ENCODE data around the gene CERKL. TPM values are rescaled to one million over a fixed set of nuclear protein-coding genes. Genes with fewer than 3 reads are reported as not detected.

CERKL gene
- total RNA-seq, 2 donors from 2014 or later = not detected

- Histone ChIP-seq H3K36me3 (no peaks in the 10 kb centered on the region), H3K4me1 (no peaks in the 10 kb centered on the region), H3K27ac (no peak overlapping the region), H3K27me3 (no peaks in the 10 kb centered on the region), H3K9me3 (no peaks in the 10 kb centered on the region), H3K4me3 (no peak overlapping the region)
- no peak for DNase-seq (ENCODE audit: low spot score)
- TF ChIP-seq, protein P1, sequence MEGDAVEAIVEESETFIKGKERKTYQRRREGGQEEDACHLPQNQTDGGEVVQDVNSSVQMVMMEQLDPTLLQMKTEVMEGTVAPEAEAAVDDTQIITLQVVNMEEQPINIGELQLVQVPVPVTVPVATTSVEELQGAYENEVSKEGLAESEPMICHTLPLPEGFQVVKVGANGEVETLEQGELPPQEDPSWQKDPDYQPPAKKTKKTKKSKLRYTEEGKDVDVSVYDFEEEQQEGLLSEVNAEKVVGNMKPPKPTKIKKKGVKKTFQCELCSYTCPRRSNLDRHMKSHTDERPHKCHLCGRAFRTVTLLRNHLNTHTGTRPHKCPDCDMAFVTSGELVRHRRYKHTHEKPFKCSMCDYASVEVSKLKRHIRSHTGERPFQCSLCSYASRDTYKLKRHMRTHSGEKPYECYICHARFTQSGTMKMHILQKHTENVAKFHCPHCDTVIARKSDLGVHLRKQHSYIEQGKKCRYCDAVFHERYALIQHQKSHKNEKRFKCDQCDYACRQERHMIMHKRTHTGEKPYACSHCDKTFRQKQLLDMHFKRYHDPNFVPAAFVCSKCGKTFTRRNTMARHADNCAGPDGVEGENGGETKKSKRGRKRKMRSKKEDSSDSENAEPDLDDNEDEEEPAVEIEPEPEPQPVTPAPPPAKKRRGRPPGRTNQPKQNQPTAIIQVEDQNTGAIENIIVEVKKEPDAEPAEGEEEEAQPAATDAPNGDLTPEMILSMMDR (IDR thresholded peaks at IDR 0.05) = no peak
These were observed 68.4 kb downstream of the CERKL start for GRCh38 chr2:181588546-181588945.

- Histone ChIP-seq H3K9me3 (no peaks in the 10 kb centered on the region), H3K4me1 (no peaks in the 10 kb centered on the region), H3K27ac (no peak overlapping the region), H3K36me3 (no peaks in the 10 kb centered on the region), H3K27me3 (no peaks in the 10 kb centered on the region), H3K4me3 (no peak overlapping the region)
- DNase-seq (ENCODE audit: low spot score) = no peak
- TF ChIP-seq, protein P1 (IDR thresholded peaks at IDR 0.05) = no peak
These were observed 70.3 kb downstream of the CERKL start for GRCh38 chr2:181586569-181587081.

- DNase-seq (ENCODE audit: low spot score) = no peak
- H3K9me3 ChIP-seq = no peaks in the 10 kb centered on the region
- H3K4me3 ChIP-seq = no peak overlapping the region
- no peaks in the 10 kb centered on the region for H3K36me3 ChIP-seq
- no peak overlapping the region for H3K27ac ChIP-seq
- H3K4me1 ChIP-seq = no peaks in the 10 kb centered on the region
- no peaks in the 10 kb centered on the region for H3K27me3 ChIP-seq
- TF ChIP-seq, protein P1 (IDR thresholded peaks at IDR 0.05) = no peak
These were observed 71.2 kb downstream of the CERKL start for GRCh38 chr2:181585732-181586131.

GRCh38 chr2:181581534-181581933, 75.4 kb downstream of the CERKL start:
- TF ChIP-seq, protein P1 (IDR thresholded peaks at IDR 0.05) = no peak
- H3K4me1 ChIP-seq = no peaks in the 10 kb centered on the region
- H3K9me3 ChIP-seq = no peaks in the 10 kb centered on the region
- H3K4me3 ChIP-seq = no peak overlapping the region
- DNase-seq (ENCODE audit: low spot score) = no peak
- no peaks in the 10 kb centered on the region for H3K36me3 ChIP-seq
- no peaks in the 10 kb centered on the region for H3K27me3 ChIP-seq
- H3K27ac ChIP-seq = no peak overlapping the region

DNA sequence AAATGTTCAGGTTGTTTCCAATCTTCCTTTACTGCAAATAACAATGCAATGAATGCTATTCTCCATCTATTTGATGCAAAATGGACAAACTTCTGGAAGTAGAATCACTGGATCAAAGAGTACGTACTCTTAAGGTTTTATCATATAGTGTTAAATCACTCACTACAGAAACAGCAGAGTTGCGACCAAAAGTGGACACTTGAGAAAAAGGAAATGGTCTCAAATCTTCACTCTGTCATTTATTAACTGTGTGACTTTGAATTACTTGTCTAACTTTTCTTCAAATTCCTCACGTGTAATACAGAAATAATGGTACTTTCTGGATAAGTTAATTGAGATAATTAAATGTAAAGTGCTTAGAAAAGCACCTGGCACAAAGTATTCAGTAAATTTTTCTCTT, 78.1 kb downstream of the CERKL start:
- Histone ChIP-seq H3K27ac (no peak overlapping the region), H3K27me3 (no peaks in the 10 kb centered on the region), H3K36me3 (no peaks in the 10 kb centered on the region), H3K4me1 (no peaks in the 10 kb centered on the region), H3K4me3 (no peak overlapping the region), H3K9me3 (no peaks in the 10 kb centered on the region)
- no peak for DNase-seq (ENCODE audit: low spot score)
- TF ChIP-seq, protein P1 (IDR thresholded peaks at IDR 0.05) = no peak

- Histone ChIP-seq H3K36me3 (no peaks in the 10 kb centered on the region), H3K4me1 (no peaks in the 10 kb centered on the region), H3K9me3 (no peaks in the 10 kb centered on the region), H3K4me3 (no peak overlapping the region), H3K27ac (no peak overlapping the region), H3K27me3 (no peaks in the 10 kb centered on the region)
- TF ChIP-seq, protein P1 (IDR thresholded peaks at IDR 0.05) = no peak
- no peak for DNase-seq (ENCODE audit: low spot score)
These were observed 80.5 kb downstream of the CERKL start for GRCh38 chr2:181576431-181576830.

Data from right atrium auricular region (tissue), 2 donors.